HepG2 (cell line): Measurements from ENCODE around the gene PID1. TPM values are rescaled to one million over a fixed set of nuclear protein-coding genes. Genes with fewer than 3 reads are reported as not detected.

Experiments used
- ATAC-seq: fragments of 200-7000 bp; cut with Tn5 transposase; 3 replicates; pipeline ENCODE4 v1.9.1; 2020; ENCODE audit warnings: mild to moderate bottlenecking, moderate library complexity
- BruUV-seq: library from RNA; stranded (reverse); fragments of 400-500 nt; replicated peaks from 2 replicates; lab custom pipeline; 2021; lab: Mats Ljungman, UMichigan
- CTCF ChIA-PET: fragments of 300-600 bp; formaldehyde crosslinking; extraction: SDS; loops from one replicate; lab custom pipeline; 2021; ENCODE audit warnings: low total read pairs, inconsistent platforms, low intra/inter-chr PET ratio; lab: Yijun Ruan, JAX
- POLR2A ChIA-PET: fragments of 350-600 bp; sonication (Branson Sonifier 250); formaldehyde crosslinking; loops from one replicate; lab custom pipeline; 2020; ENCODE audit warnings: antibody characterized with exemption, inconsistent platforms; lab: Yijun Ruan, JAX
- DNase-seq: peaks from one replicate; pipeline ENCODE4 v3.0.0-alpha.2; 2015; ENCODE audit warnings: low spot score
- FAIRE-seq: peaks from 3 replicates; lab custom pipeline; 2011; peaks lifted over from hg19 to GRCh38; lab: Jason Lieb, UNC
- H2AFZ ChIP-seq: one replicate; pipeline ENCODE4 v1.6.1; 2011; ENCODE audit warnings: low read length, inconsistent platforms
- H3K27ac ChIP-seq: fragments of 300-600 bp; 3 replicates; pipeline ENCODE4 v1.8.0; 2011; ENCODE audit warnings: mixed run types, mild to moderate bottlenecking, mixed read lengths, low read length, inconsistent platforms; ENCODE audit not compliant: insufficient read depth; ENCODE audit errors: extremely low read length
- H3K27me3 ChIP-seq, 2 experiments: fragments of 200-600 bp in 1 of 2; 2 replicates in 1 of 2; 3 replicates in 1 of 2; pipeline versions ENCODE4 v1.6.0 to v1.8.0; 2011; ENCODE audit warnings: low read length in 2 of 2, mild to moderate bottlenecking in 2 of 2, moderate library complexity in 2 of 2, inconsistent platforms in 1 of 2; ENCODE audit not compliant: insufficient read depth in 2 of 2, control insufficient read depth in 1 of 2
- H3K36me3 ChIP-seq, 2 experiments: fragments of 200-600 bp in 1 of 2; replicated peaks in 1 of 2; 2 replicates in 1 of 2; 3 replicates in 1 of 2; pipeline versions ENCODE4 v1.5.1 to v1.8.0; 2011; ENCODE audit warnings: low read length in 2 of 2, inconsistent platforms in 1 of 2; ENCODE audit not compliant: insufficient read depth in 2 of 2, control insufficient read depth in 1 of 2
- H3K4me1 ChIP-seq: 2 replicates; pipeline ENCODE4 v1.5.1; 2012; ENCODE audit warnings: low read length, inconsistent platforms; ENCODE audit not compliant: insufficient read depth
- H3K4me2 ChIP-seq: 2 replicates; pipeline ENCODE4 v1.6.0; 2011; ENCODE audit warnings: low read depth, low read length, inconsistent platforms
- H3K4me3 ChIP-seq, 3 experiments: fragments of 200-600 bp in 1 of 3; sonication (generic), shearing (Covaris generic) in 1 of 3; replicated peaks in 1 of 3; 2 replicates each; pipeline ENCODE4 v1.5.1; 2011 to 2016; ENCODE audit warnings: low read length in 3 of 3, inconsistent platforms in 2 of 3, low read depth in 2 of 3, mild to moderate bottlenecking in 2 of 3, control low read depth in 1 of 3, mixed read lengths in 1 of 3; ENCODE audit not compliant: insufficient read depth in 1 of 3
- H3K79me2 ChIP-seq: one replicate; pipeline ENCODE4 v1.6.1; 2011; ENCODE audit warnings: low read length, inconsistent platforms; ENCODE audit not compliant: insufficient read depth
- H3K9ac ChIP-seq: 2 replicates; pipeline ENCODE4 v1.6.0; 2011; ENCODE audit warnings: mild to moderate bottlenecking, low read depth, low read length, inconsistent platforms; ENCODE audit not compliant: insufficient read depth
- H3K9me3 ChIP-seq: 2 replicates; pipeline ENCODE4 v1.5.1; 2012; ENCODE audit warnings: mild to moderate bottlenecking, low read length
- H4K20me1 ChIP-seq: 2 replicates; pipeline ENCODE4 v1.6.0; 2011; ENCODE audit warnings: inconsistent platforms, mild to moderate bottlenecking, low read length, moderate library complexity; ENCODE audit not compliant: insufficient read depth
- CBFB ChIP-seq: sonication (generic); formaldehyde crosslinking; IDR thresholded peaks from 2 replicates; pipeline ENCODE4 v1.4.0; 2020; ENCODE audit warnings: missing genetic modification reagents
- CEBPB ChIP-seq: IDR thresholded peaks from 2 replicates; pipeline ENCODE4 v1.6.1; 2011; ENCODE audit warnings: low read depth, low read length, improper control_type of control experiment, borderline replicate concordance
- FOXA1 ChIP-seq, 2 experiments: fragments of 450-650 bp in 1 of 2; sonication (generic) in 1 of 2; formaldehyde crosslinking in 1 of 2; IDR thresholded peaks; 2 replicates each; pipeline versions ENCODE4 v1.4.0 to v1.6.1; 2016 to 2020; ENCODE audit warnings: missing genetic modification reagents in 1 of 2
- FOXA3 ChIP-seq: IDR thresholded peaks from 2 replicates; pipeline ENCODE4 v1.6.1; 2016; ENCODE audit warnings: missing genetic modification reagents, missing compliant biosample characterization
- MYNN ChIP-seq: sonication (generic); formaldehyde crosslinking; IDR thresholded peaks from 2 replicates; pipeline ENCODE4 v1.4.0; 2020; ENCODE audit warnings: mild to moderate bottlenecking, low read depth, missing genetic modification reagents
- NCOA2 ChIP-seq: sonication (generic); formaldehyde crosslinking; IDR thresholded peaks from 2 replicates; pipeline ENCODE4 v1.8.0; 2022; ENCODE audit warnings: inconsistent platforms
- NFE2 ChIP-seq: sonication (generic); formaldehyde crosslinking; IDR thresholded peaks from 2 replicates; pipeline ENCODE4 v1.4.0; 2020; ENCODE audit warnings: missing genetic modification reagents
- RBAK ChIP-seq: sonication (generic); formaldehyde crosslinking; IDR thresholded peaks from 2 replicates; pipeline ENCODE4 v1.5.1; 2020; ENCODE audit warnings: mild to moderate bottlenecking, missing genetic modification reagents
- ZBTB38 ChIP-seq: sonication (generic); formaldehyde crosslinking; IDR thresholded peaks from 2 replicates; pipeline ENCODE4 v1.5.1; 2020; ENCODE audit warnings: mild to moderate bottlenecking, missing genetic modification reagents
- ZNF235 ChIP-seq: sonication (generic); formaldehyde crosslinking; IDR thresholded peaks from 2 replicates; pipeline ENCODE4 v1.8.1; 2023; ENCODE audit warnings: mild to moderate bottlenecking, missing genetic modification reagents, borderline replicate concordance
- ZZZ3 ChIP-seq: sonication (generic); formaldehyde crosslinking; IDR thresholded peaks from 2 replicates; pipeline ENCODE4 v1.4.0; 2020; ENCODE audit warnings: missing genetic modification reagents, mild to moderate bottlenecking, borderline replicate concordance
- WGBS: methylation state at CpG from one replicate; pipeline ENCODE4 v1.1.6; 2017; ENCODE audit warnings: low lambda C conversion rate; 5-methylcytosine and 5-hydroxymethylcytosine counted together
- in situ Hi-C: cut with HindIII; loops from 2 replicates; pipeline ENCODE4 v1.10.0; 2017; ENCODE audit warnings: low pct_unique_long_range_greater_than_20kb; ENCODE audit not compliant: extremely low pct_ligation_motif_present
- intact Hi-C: fragments of 100-400 bp; cut with micrococcal nuclease; formaldehyde crosslinking; loops from one replicate; pipeline ENCODE4 v1.10.0; 2022; ENCODE audit not compliant: unreplicated experiment
- polyA plus RNA-seq, 8 experiments: library from polyadenylated mRNA; depleted of rRNA in 3 of 8; stranded (reverse) in 7 of 8; unstranded in 1 of 8; fragments of >200 nt; fragmentation: Illumina TruSeq in 4 of 8; extraction: Trizol in 4 of 8; gene quantifications; 2 replicates each; pipeline versions ENCODE4 v1.2.1 to v1.2.3, GENCODE V29; 2011 to 2016; ENCODE audit warnings: low read depth in 4 of 8, missing spikeins in 1 of 8, mixed read lengths in 1 of 8; ENCODE audit not compliant: insufficient read depth in 1 of 8
- total RNA-seq, 5 experiments: library from RNA; depleted of rRNA; stranded (reverse); fragments of >200 nt; fragmentation: Illumina TruSeq; extraction: Trizol; gene quantifications; 2 replicates each; pipeline ENCODE4 v1.2.3, GENCODE V29; 2016; ENCODE audit warnings: low read depth in 1 of 5
- TF ChIP-seq, protein P1 (sequence below): IDR thresholded peaks from 2 replicates; pipeline ENCODE4 v1.4.0; 2020; ENCODE audit warnings: mild to moderate bottlenecking, missing genetic modification reagents
- TF ChIP-seq, protein P2 (sequence below), 2 experiments: sonication (generic) in 1 of 2; formaldehyde crosslinking in 1 of 2; IDR thresholded peaks; 2 replicates each; pipeline versions ENCODE4 v1.4.0 to v1.6.1; 2016 to 2020; ENCODE audit warnings: borderline replicate concordance in 1 of 2, low read depth in 1 of 2, mild to moderate bottlenecking in 1 of 2, missing genetic modification reagents in 1 of 2
- TF ChIP-seq, protein P3 (sequence below): sonication (generic); IDR thresholded peaks from 2 replicates; pipeline ENCODE4 v1.6.1; 2016; ENCODE audit warnings: low read depth, borderline replicate concordance

PID1 gene
- total and polyA plus RNA-seq, 2 of the 13 experiments (the other 11 are each of a cell fraction or from before 2014, with no cell fraction given) = 0.15 to 0.18 TPM

- no peaks in the 10 kb centered on the region for H3K27me3 ChIP-seq
- FAIRE-seq (no peak), DNase-seq (no peak), ATAC-seq (peak; percentile 54; the same call in 2 of the 3 replicates)
- H3K4me1 ChIP-seq = peaks cover 39% of the 10 kb centered on the region
- H3K9ac ChIP-seq = no peak overlapping the region
- intact Hi-C loops = no loop called here
- 14% methylated on average over 2 of the region's 2 CpGs for WGBS
- no TSS peak for BruUV-seq
- no peaks in the 10 kb centered on the region for H3K36me3 ChIP-seq
- H3K27ac ChIP-seq = no peak overlapping the region
- H3K9me3 ChIP-seq = peaks cover 78% of the 10 kb centered on the region
- no peaks in the 10 kb centered on the region for H4K20me1 ChIP-seq
- no peaks in the 10 kb centered on the region for H3K79me2 ChIP-seq
- in situ Hi-C loops = no loop called here
- no peak overlapping the region for H2AFZ ChIP-seq
- H3K4me2 ChIP-seq = peak overlapping the region; percentile 19
- CTCF ChIA-PET = no interaction called here
- POLR2A ChIA-PET = no interaction called here
- H3K4me3 ChIP-seq = no peak overlapping the region
- TF ChIP-seq CBFB (no peak), NCOA2 (CRISPR knock-in tag) (no peak), MYNN (CRISPR knock-in tag) (no peak), NFE2 (CRISPR knock-in tag) (no peak), FOXA1 (IDR thresholded peaks at IDR 0.05) (no peak), FOXA1 (CRISPR knock-in tag; IDR thresholded peaks at IDR 0.05) (0 out of 2 replicates have a peak, but pooled peaks have one; percentile 26), RBAK (CRISPR knock-in tag) (peak; percentile 88; the same call in 1 of the 2 replicates), CEBPB (peak; percentile 43; the same call in 1 of the 2 replicates), ZZZ3 (CRISPR knock-in tag) (no peak), ZBTB38 (CRISPR knock-in tag) (no peak), FOXA3 (CRISPR knock-in tag) (0 out of 2 replicates have a peak, but pooled peaks have one; percentile 22), ZNF235 (CRISPR knock-in tag) (no peak)
- TF ChIP-seq, protein P1, sequence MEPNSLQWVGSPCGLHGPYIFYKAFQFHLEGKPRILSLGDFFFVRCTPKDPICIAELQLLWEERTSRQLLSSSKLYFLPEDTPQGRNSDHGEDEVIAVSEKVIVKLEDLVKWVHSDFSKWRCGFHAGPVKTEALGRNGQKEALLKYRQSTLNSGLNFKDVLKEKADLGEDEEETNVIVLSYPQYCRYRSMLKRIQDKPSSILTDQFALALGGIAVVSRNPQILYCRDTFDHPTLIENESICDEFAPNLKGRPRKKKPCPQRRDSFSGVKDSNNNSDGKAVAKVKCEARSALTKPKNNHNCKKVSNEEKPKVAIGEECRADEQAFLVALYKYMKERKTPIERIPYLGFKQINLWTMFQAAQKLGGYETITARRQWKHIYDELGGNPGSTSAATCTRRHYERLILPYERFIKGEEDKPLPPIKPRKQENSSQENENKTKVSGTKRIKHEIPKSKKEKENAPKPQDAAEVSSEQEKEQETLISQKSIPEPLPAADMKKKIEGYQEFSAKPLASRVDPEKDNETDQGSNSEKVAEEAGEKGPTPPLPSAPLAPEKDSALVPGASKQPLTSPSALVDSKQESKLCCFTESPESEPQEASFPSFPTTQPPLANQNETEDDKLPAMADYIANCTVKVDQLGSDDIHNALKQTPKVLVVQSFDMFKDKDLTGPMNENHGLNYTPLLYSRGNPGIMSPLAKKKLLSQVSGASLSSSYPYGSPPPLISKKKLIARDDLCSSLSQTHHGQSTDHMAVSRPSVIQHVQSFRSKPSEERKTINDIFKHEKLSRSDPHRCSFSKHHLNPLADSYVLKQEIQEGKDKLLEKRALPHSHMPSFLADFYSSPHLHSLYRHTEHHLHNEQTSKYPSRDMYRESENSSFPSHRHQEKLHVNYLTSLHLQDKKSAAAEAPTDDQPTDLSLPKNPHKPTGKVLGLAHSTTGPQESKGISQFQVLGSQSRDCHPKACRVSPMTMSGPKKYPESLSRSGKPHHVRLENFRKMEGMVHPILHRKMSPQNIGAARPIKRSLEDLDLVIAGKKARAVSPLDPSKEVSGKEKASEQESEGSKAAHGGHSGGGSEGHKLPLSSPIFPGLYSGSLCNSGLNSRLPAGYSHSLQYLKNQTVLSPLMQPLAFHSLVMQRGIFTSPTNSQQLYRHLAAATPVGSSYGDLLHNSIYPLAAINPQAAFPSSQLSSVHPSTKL = peak; percentile 19; the same call in 1 of the 2 replicates
- TF ChIP-seq, protein P2, sequence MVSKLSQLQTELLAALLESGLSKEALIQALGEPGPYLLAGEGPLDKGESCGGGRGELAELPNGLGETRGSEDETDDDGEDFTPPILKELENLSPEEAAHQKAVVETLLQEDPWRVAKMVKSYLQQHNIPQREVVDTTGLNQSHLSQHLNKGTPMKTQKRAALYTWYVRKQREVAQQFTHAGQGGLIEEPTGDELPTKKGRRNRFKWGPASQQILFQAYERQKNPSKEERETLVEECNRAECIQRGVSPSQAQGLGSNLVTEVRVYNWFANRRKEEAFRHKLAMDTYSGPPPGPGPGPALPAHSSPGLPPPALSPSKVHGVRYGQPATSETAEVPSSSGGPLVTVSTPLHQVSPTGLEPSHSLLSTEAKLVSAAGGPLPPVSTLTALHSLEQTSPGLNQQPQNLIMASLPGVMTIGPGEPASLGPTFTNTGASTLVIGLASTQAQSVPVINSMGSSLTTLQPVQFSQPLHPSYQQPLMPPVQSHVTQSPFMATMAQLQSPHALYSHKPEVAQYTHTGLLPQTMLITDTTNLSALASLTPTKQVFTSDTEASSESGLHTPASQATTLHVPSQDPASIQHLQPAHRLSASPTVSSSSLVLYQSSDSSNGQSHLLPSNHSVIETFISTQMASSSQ (IDR thresholded peaks at IDR 0.05; ENCODE audit: low read depth) = peak; percentile 27; the same call in 1 of the 2 replicates
- TF ChIP-seq, protein P2 (CRISPR knock-in tag; IDR thresholded peaks at IDR 0.05; ENCODE audit: borderline replicate concordance) = no peak
- TF ChIP-seq, protein P3, sequence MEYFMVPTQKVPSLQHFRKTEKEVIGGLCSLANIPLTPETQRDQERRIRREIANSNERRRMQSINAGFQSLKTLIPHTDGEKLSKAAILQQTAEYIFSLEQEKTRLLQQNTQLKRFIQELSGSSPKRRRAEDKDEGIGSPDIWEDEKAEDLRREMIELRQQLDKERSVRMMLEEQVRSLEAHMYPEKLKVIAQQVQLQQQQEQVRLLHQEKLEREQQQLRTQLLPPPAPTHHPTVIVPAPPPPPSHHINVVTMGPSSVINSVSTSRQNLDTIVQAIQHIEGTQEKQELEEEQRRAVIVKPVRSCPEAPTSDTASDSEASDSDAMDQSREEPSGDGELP = 0 out of 2 replicates have a peak, but pooled peaks have one; percentile 9
Measured at GRCh38 chr2:229163893-229164292, 107.2 kb downstream of the PID1 start.
